Measurements from ENCODE around the gene KIAA0586.

DNA sequence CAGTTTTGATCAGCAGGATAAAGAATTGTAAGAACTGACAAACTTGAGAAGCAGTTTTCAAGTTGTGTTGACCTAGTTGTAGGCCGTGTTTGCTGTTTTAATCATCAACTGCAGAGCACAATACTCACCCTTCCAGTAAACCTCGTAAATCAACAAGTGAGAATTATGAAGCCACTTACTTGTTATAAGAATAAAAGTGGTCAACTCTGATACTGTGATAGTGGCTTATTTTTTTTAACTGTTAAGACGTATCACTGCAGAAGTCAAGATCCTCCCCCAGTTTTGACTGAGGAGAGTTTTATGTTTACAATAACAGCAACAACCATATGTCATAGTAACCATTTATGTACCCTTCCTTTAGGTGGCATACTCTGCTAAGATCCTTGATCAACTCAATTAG is 109.5 kb downstream of the KIAA0586 start:
- TF ChIP-seq, protein P1, sequence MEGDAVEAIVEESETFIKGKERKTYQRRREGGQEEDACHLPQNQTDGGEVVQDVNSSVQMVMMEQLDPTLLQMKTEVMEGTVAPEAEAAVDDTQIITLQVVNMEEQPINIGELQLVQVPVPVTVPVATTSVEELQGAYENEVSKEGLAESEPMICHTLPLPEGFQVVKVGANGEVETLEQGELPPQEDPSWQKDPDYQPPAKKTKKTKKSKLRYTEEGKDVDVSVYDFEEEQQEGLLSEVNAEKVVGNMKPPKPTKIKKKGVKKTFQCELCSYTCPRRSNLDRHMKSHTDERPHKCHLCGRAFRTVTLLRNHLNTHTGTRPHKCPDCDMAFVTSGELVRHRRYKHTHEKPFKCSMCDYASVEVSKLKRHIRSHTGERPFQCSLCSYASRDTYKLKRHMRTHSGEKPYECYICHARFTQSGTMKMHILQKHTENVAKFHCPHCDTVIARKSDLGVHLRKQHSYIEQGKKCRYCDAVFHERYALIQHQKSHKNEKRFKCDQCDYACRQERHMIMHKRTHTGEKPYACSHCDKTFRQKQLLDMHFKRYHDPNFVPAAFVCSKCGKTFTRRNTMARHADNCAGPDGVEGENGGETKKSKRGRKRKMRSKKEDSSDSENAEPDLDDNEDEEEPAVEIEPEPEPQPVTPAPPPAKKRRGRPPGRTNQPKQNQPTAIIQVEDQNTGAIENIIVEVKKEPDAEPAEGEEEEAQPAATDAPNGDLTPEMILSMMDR (conservative IDR thresholded peaks at IDR 0.05; ENCODE audit: low read length): no peak; the same call in 1 of the 2 replicates
- TF ChIP-seq EZH2phosphoT487 (IDR thresholded peaks at IDR 0.05; ENCODE audit: borderline replicate concordance): no peak

Measured in Loucy (cell line).